Osteocyte (in vitro differentiated cells): ENCODE measurements around the gene MAN1A1. TPM values are rescaled to one million over a fixed set of nuclear protein-coding genes. Genes with fewer than 3 reads are reported as not detected.

ENCODE experiments used
- DNase-seq: peaks from one replicate; pipeline ENCODE4 v3.0.0; 2021; ENCODE audit warnings: mixed read lengths; ENCODE audit not compliant: unreplicated experiment; ENCODE audit errors: extremely low spot score
- H3K27ac Mint-ChIP-seq: one replicate; pipeline ENCODE4 v1.8.0; 2021; ENCODE audit warnings: mild to moderate bottlenecking, mixed read lengths; ENCODE audit not compliant: unreplicated experiment
- H3K27me3 Mint-ChIP-seq: one replicate; pipeline ENCODE4 v1.8.0; 2021; ENCODE audit warnings: mixed read lengths; ENCODE audit not compliant: unreplicated experiment
- H3K36me3 Mint-ChIP-seq: one replicate; pipeline ENCODE4 v1.8.0; 2021; ENCODE audit warnings: mixed read lengths; ENCODE audit not compliant: unreplicated experiment
- H3K4me1 Mint-ChIP-seq: one replicate; pipeline ENCODE4 v1.8.0; 2021; ENCODE audit warnings: mixed read lengths; ENCODE audit not compliant: unreplicated experiment
- H3K4me3 Mint-ChIP-seq: one replicate; pipeline ENCODE4 v1.8.0; 2021; ENCODE audit warnings: mild to moderate bottlenecking, moderate library complexity, mixed read lengths; ENCODE audit not compliant: unreplicated experiment
- H3K9me3 Mint-ChIP-seq: one replicate; pipeline ENCODE4 v1.8.0; 2021; ENCODE audit warnings: mixed read lengths; ENCODE audit not compliant: unreplicated experiment
- CTCF ChIP-seq: fragments of 200-600 bp; sonication (generic); IDR thresholded peaks from 2 replicates; pipeline ENCODE4 v1.5.0; 2021; ENCODE audit warnings: antibody characterized with exemption, mild to moderate bottlenecking, moderate library complexity
- total RNA-seq: library from RNA; stranded (reverse); gene quantifications from 2 replicates; pipeline ENCODE4 v1.2.1, GENCODE V29; 2021

The MAN1A1 gene
- total RNA-seq, 1 donor from 2014 or later: 7.0 TPM

GRCh38 chr6:119224095-119224701, 125.4 kb downstream of the MAN1A1 start:
- H3K36me3 Mint-ChIP-seq: no peaks in the 10 kb centered on the region
- H3K4me1 Mint-ChIP-seq: no peaks in the 10 kb centered on the region
- no peak for TF ChIP-seq CTCF
- no peaks in the 10 kb centered on the region for H3K9me3 Mint-ChIP-seq
- DNase-seq: no peak
- no peak overlapping the region for H3K4me3 Mint-ChIP-seq
- no peak overlapping the region for H3K27ac Mint-ChIP-seq
- peaks cover 12% of the 10 kb centered on the region for H3K27me3 Mint-ChIP-seq

- DNase-seq: no peak
- TF ChIP-seq CTCF: no peak
- Mint-ChIP-seq H3K9me3 (no peaks in the 10 kb centered on the region), H3K4me1 (no peaks in the 10 kb centered on the region), H3K27me3 (peaks cover 31% of the 10 kb centered on the region), H3K4me3 (no peak overlapping the region), H3K36me3 (no peaks in the 10 kb centered on the region), H3K27ac (no peak overlapping the region)
Observed at GRCh38 chr6:119220452-119220851, 129.1 kb downstream of the MAN1A1 start.

- Mint-ChIP-seq H3K36me3 (no peaks in the 10 kb centered on the region), H3K4me3 (no peak overlapping the region), H3K4me1 (no peaks in the 10 kb centered on the region), H3K9me3 (no peaks in the 10 kb centered on the region), H3K27ac (no peak overlapping the region), H3K27me3 (peaks cover 29% of the 10 kb centered on the region)
- no peak for DNase-seq
- TF ChIP-seq CTCF: no peak
Observed at GRCh38 chr6:119218548-119218947, 131.0 kb downstream of the MAN1A1 start.

GRCh38 chr6:119215885-119216590, 133.5 kb downstream of the MAN1A1 start:
- H3K27ac Mint-ChIP-seq: no peak overlapping the region
- no peaks in the 10 kb centered on the region for H3K4me1 Mint-ChIP-seq
- no peak for TF ChIP-seq CTCF
- H3K4me3 Mint-ChIP-seq: no peak overlapping the region
- H3K27me3 Mint-ChIP-seq: peaks cover 24% of the 10 kb centered on the region
- H3K9me3 Mint-ChIP-seq: no peaks in the 10 kb centered on the region
- no peaks in the 10 kb centered on the region for H3K36me3 Mint-ChIP-seq
- no peak for DNase-seq

GRCh38 chr6:119215309-119215708, 134.3 kb downstream of the MAN1A1 start:
- DNase-seq: no peak
- Mint-ChIP-seq H3K36me3 (no peaks in the 10 kb centered on the region), H3K4me1 (no peaks in the 10 kb centered on the region), H3K27ac (no peak overlapping the region), H3K9me3 (no peaks in the 10 kb centered on the region), H3K4me3 (no peak overlapping the region), H3K27me3 (peaks cover 26% of the 10 kb centered on the region)
- TF ChIP-seq CTCF: no peak
